IMR-90 (cell line): ENCODE data around the gene MGLL. TPM values are rescaled to one million over a fixed set of nuclear protein-coding genes. Genes with fewer than 3 reads are reported as not detected.

Experiments
- ATAC-seq: fragments of 200-7000 bp; cut with Tn5 transposase; 2 replicates; pipeline ENCODE4 v1.9.1; 2020; ENCODE audit warnings: low read depth, mild to moderate bottlenecking, moderate library complexity
- BruUV-seq: library from RNA; stranded (reverse); fragments of 400-500 nt; replicated peaks from 2 replicates; lab custom pipeline; 2021; lab: Mats Ljungman, UMichigan
- CTCF ChIA-PET: fragments of 300-600 bp; formaldehyde crosslinking; extraction: SDS; loops from one replicate; lab custom pipeline; 2021; ENCODE audit warnings: antibody characterized with exemption; lab: Yijun Ruan, JAX
- POLR2A ChIA-PET: fragments of 300-600 bp; sonication (Branson Sonifier 250); formaldehyde crosslinking; loops from one replicate; lab custom pipeline; 2022; ENCODE audit warnings: antibody characterized with exemption; ENCODE audit not compliant: unreplicated experiment; lab: Charles Lee
- DNase-seq: peaks from one replicate; pipeline ENCODE4 v3.0.0; 2013
- H2AFZ ChIP-seq: replicated peaks from 2 replicates; pipeline ENCODE3; 2013; ENCODE audit warnings: low read length, mild to moderate bottlenecking; ENCODE audit not compliant: poor library complexity
- H2AK5ac ChIP-seq: 2 replicates; pipeline ENCODE4 v1.6.1; 2013; ENCODE audit warnings: low read depth, low read length, inconsistent platforms
- H2AK9ac ChIP-seq: replicated peaks from 2 replicates; pipeline ENCODE3; 2013; ENCODE audit warnings: mild to moderate bottlenecking, low read depth, low read length, moderate library complexity; ENCODE audit not compliant: poor library complexity
- H2BK120ac ChIP-seq: 2 replicates; pipeline ENCODE4 v1.6.1; 2013; ENCODE audit warnings: low read depth, low read length, inconsistent platforms
- H2BK15ac ChIP-seq: 3 replicates; pipeline ENCODE4 v1.6.1; 2013; ENCODE audit warnings: low read depth, low read length, inconsistent platforms
- H2BK20ac ChIP-seq: 2 replicates; pipeline ENCODE4 v1.6.1; 2013; ENCODE audit warnings: low read depth, mild to moderate bottlenecking, inconsistent platforms, low read length, moderate library complexity
- H2BK5ac ChIP-seq: 2 replicates; pipeline ENCODE4 v1.6.1; 2013; ENCODE audit warnings: mild to moderate bottlenecking, low read depth, low read length, inconsistent platforms; ENCODE audit not compliant: poor library complexity, severe bottlenecking
- H3K14ac ChIP-seq: replicated peaks from 2 replicates; pipeline ENCODE4 v1.6.1; 2013; ENCODE audit warnings: low read depth, low read length, inconsistent platforms
- H3K18ac ChIP-seq: 2 replicates; pipeline ENCODE4 v1.6.1; 2013; ENCODE audit warnings: low read depth, low read length, control low read depth
- H3K23ac ChIP-seq: 2 replicates; pipeline ENCODE4 v1.6.1; 2013; ENCODE audit warnings: low read depth, low read length, inconsistent platforms
- H3K27ac ChIP-seq: 2 replicates; pipeline ENCODE4 v1.5.1; 2013; ENCODE audit warnings: mild to moderate bottlenecking, control low read depth, low read length; ENCODE audit not compliant: insufficient read depth
- H3K27me3 ChIP-seq: 2 replicates; pipeline ENCODE4 v1.6.1; 2013; ENCODE audit warnings: low read length; ENCODE audit not compliant: control insufficient read depth, insufficient read depth
- H3K36me3 ChIP-seq: 2 replicates; pipeline ENCODE4 v1.6.1; 2013; ENCODE audit warnings: low read length, mixed read lengths; ENCODE audit not compliant: control insufficient read depth, insufficient read depth
- H3K4ac ChIP-seq: 2 replicates; pipeline ENCODE4 v1.6.1; 2013; ENCODE audit warnings: low read depth, low read length, inconsistent platforms
- H3K4me1 ChIP-seq: 2 replicates; pipeline ENCODE4 v1.6.1; 2013; ENCODE audit warnings: low read length, mixed read lengths; ENCODE audit not compliant: control insufficient read depth, insufficient read depth
- H3K4me2 ChIP-seq: 2 replicates; pipeline ENCODE4 v1.6.1; 2013; ENCODE audit warnings: low read depth, mild to moderate bottlenecking, control low read depth, low read length, moderate library complexity
- H3K4me3 ChIP-seq: 2 replicates; pipeline ENCODE4 v1.5.1; 2013; ENCODE audit warnings: low read depth, mild to moderate bottlenecking, control low read depth, low read length, moderate library complexity; ENCODE audit not compliant: insufficient read depth
- H3K56ac ChIP-seq: 2 replicates; pipeline ENCODE4 v1.6.1; 2013; ENCODE audit warnings: low read length, inconsistent platforms; ENCODE audit not compliant: insufficient read depth; ENCODE audit errors: extremely low read depth
- H3K79me1 ChIP-seq, 2 experiments: 2 replicates each; pipeline ENCODE4 v1.6.1; 2013; ENCODE audit warnings: low read length in 2 of 2, inconsistent platforms in 1 of 2, low read depth in 1 of 2
- H3K9ac ChIP-seq: 2 replicates; pipeline ENCODE4 v1.6.1; 2013; ENCODE audit warnings: low read depth, low read length, control low read depth
- H3K9me1 ChIP-seq: 2 replicates; pipeline ENCODE4 v1.6.1; 2013; ENCODE audit warnings: low read length, inconsistent platforms; ENCODE audit not compliant: insufficient read depth
- H3K9me3 ChIP-seq: 2 replicates; pipeline ENCODE4 v1.6.1; 2013; ENCODE audit warnings: low read length; ENCODE audit not compliant: control insufficient read depth, insufficient read depth
- H4K20me1 ChIP-seq: 2 replicates; pipeline ENCODE4 v1.6.1; 2013; ENCODE audit warnings: low read length, inconsistent platforms; ENCODE audit not compliant: insufficient read depth
- H4K5ac ChIP-seq: 2 replicates; pipeline ENCODE4 v1.6.1; 2013; ENCODE audit warnings: mild to moderate bottlenecking, low read depth, low read length, control low read depth
- H4K8ac ChIP-seq, 2 experiments: 2 replicates each; pipeline ENCODE4 v1.6.1; 2013; ENCODE audit warnings: low read depth in 2 of 2, low read length in 2 of 2, control low read depth in 1 of 2, inconsistent platforms in 1 of 2
- H4K91ac ChIP-seq: 2 replicates; pipeline ENCODE4 v1.6.1; 2013; ENCODE audit warnings: low read depth, low read length, inconsistent platforms; ENCODE audit not compliant: insufficient read depth
- BHLHE40 ChIP-seq: fragments of 150-350 bp; IDR thresholded peaks from 2 replicates; pipeline ENCODE4 v1.6.1; 2016; ENCODE audit warnings: mild to moderate bottlenecking, low read depth, low read length
- CHD1 ChIP-seq: IDR thresholded peaks from 2 replicates; pipeline ENCODE4 v1.6.1; 2012; ENCODE audit warnings: low read depth, low read length, improper control_type of control experiment
- ELK1 ChIP-seq: fragments of 150-350 bp; IDR thresholded peaks from 2 replicates; pipeline ENCODE4 v1.6.1; 2016; ENCODE audit warnings: low read depth, mild to moderate bottlenecking, low read length, moderate library complexity, borderline replicate concordance
- FOS ChIP-seq: fragments of 150-350 bp; IDR thresholded peaks from 2 replicates; pipeline ENCODE4 v1.6.1; 2016; ENCODE audit warnings: low read depth, low read length
- MAFK ChIP-seq: IDR thresholded peaks from 2 replicates; pipeline ENCODE4 v1.6.1; 2012; ENCODE audit warnings: low read depth, low read length, improper control_type of control experiment
- MAZ ChIP-seq: IDR thresholded peaks from 2 replicates; pipeline ENCODE4 v1.6.1; 2012; ENCODE audit warnings: low read depth, mild to moderate bottlenecking, low read length, improper control_type of control experiment, moderate library complexity, borderline replicate concordance
- MXI1 ChIP-seq: IDR thresholded peaks from 2 replicates; pipeline ENCODE4 v1.6.1; 2012; ENCODE audit warnings: low read depth, mild to moderate bottlenecking, low read length, moderate library complexity, borderline replicate concordance
- POLR2A ChIP-seq: IDR thresholded peaks from 2 replicates; pipeline ENCODE4 v1.6.1; 2012; ENCODE audit warnings: mild to moderate bottlenecking, low read depth, low read length
- RAD21 ChIP-seq: IDR thresholded peaks from 2 replicates; pipeline ENCODE4 v1.6.1; 2012; ENCODE audit warnings: low read length, improper control_type of control experiment
- RFX5 ChIP-seq: IDR thresholded peaks from 2 replicates; pipeline ENCODE4 v1.8.0; 2012; ENCODE audit warnings: low read depth, mild to moderate bottlenecking, low read length, moderate library complexity
- SMC3 ChIP-seq: fragments of 150-350 bp; IDR thresholded peaks from 2 replicates; pipeline ENCODE4 v1.6.1; 2016; ENCODE audit warnings: low read depth, mild to moderate bottlenecking, antibody characterized with exemption, low read length, moderate library complexity
- WGBS, 2 experiments: methylation state at CpG; one replicate each; pipeline versions ENCODE4 v1.1.5 to v1.1.7; 2013; ENCODE audit warnings: missing lambda C conversion rate in 2 of 2; ENCODE audit not compliant: insufficient read length in 1 of 2; ENCODE audit errors: extremely low coverage in 2 of 2; 5-methylcytosine and 5-hydroxymethylcytosine counted together
- dilution Hi-C: fragments of 300-500 bp; cut with HindIII; formaldehyde crosslinking; loops from one replicate; pipeline ENCODE4 v1.14.3; 2018; ENCODE audit warnings: low sequenced_read_pairs; ENCODE audit not compliant: unreplicated experiment
- in situ Hi-C: fragments of 300-500 bp; cut with MboI; formaldehyde crosslinking; loops from 3 replicates; pipeline ENCODE4 v1.14.3; 2019; ENCODE audit warnings: low sequenced_read_pairs, inconsistent platforms, mixed read lengths
- intact Hi-C: fragments of 100-400 bp; cut with micrococcal nuclease; formaldehyde crosslinking; loops from 2 replicates; pipeline ENCODE4 v1.10.0; 2022
- polyA plus RNA-seq, 3 experiments: library from polyadenylated mRNA; depleted of rRNA; stranded (reverse); fragments of >200 nt; gene quantifications; 2 replicates each; pipeline ENCODE4 v1.2.3, GENCODE V29; 2012; ENCODE audit warnings: low replicate concordance in 1 of 3
- total RNA-seq: library from RNA; depleted of rRNA; stranded (reverse); fragments of >200 nt; gene quantifications from 2 replicates; pipeline ENCODE4 v1.2.3, GENCODE V29; 2012

The MGLL gene
- total and polyA plus RNA-seq, 2 of the 4 experiments (the other 2 are of a cell fraction): 23.7 to 60.6 TPM

- no TSS peak for BruUV-seq
- Histone ChIP-seq H2BK120ac (no peak overlapping the region), H3K9me3 (no peaks in the 10 kb centered on the region), H2BK15ac (no peak overlapping the region), H2AFZ (no peak overlapping the region), H4K20me1 (no peaks in the 10 kb centered on the region), H4K5ac (no peak overlapping the region), H2BK5ac (no peak overlapping the region), H3K4me3 (no peak overlapping the region), H3K27me3 (no peaks in the 10 kb centered on the region), H3K23ac (no peak overlapping the region), H3K4me1 (peaks cover 6% of the 10 kb centered on the region; the same call in 1 of the 2 replicates), H3K9ac (no peak overlapping the region), H3K79me1 (peaks cover 7 to 45% of the 10 kb centered on the region in 2 experiments; a peak in 2 of 4 replicates), H3K36me3 (peaks cover 14% of the 10 kb centered on the region), H2AK9ac (no peak overlapping the region), H3K27ac (no peak overlapping the region), H3K4me2 (no peak overlapping the region), H4K8ac (no peak overlapping the region), H3K56ac (no peak overlapping the region), H3K4ac (no peak overlapping the region), H2AK5ac (no peak overlapping the region), H2BK20ac (no peak overlapping the region), H4K91ac (no peak overlapping the region), H3K18ac (no peak overlapping the region), H3K9me1 (peaks cover 3% of the 10 kb centered on the region; the same call in 1 of the 2 replicates), H3K14ac (no peak overlapping the region)
- ChIA-PET CTCF (no interaction called here), POLR2A (no interaction called here)
- ATAC-seq (no peak), DNase-seq (no peak)
- 55% methylated on average over 2 of the region's 13 CpGs; no CpG with 5 or more reads in 1 of the 2 experiments for WGBS, 2 experiments
- TF ChIP-seq CHD1: no peak
- TF ChIP-seq ELK1: no peak
- TF ChIP-seq RFX5: no peak
- TF ChIP-seq MAFK: no peak
- no peak for TF ChIP-seq SMC3
- no peak for TF ChIP-seq FOS
- no peak for TF ChIP-seq BHLHE40
- TF ChIP-seq MXI1: no peak
- no peak for TF ChIP-seq RAD21
- TF ChIP-seq POLR2A: no peak
- TF ChIP-seq MAZ: no peak
- dilution Hi-C loops (no loop called here), in situ Hi-C loops (no loop called here), intact Hi-C loops (no loop called here)
Observed at GRCh38 chr3:127722091-127722784, 100.1 kb downstream of the MGLL start.
